Erythroblast (primary cell): Measurements from ENCODE around the gene DCD.

ENCODE experiments used
- DNase-seq, 2 experiments: peaks; one replicate each; lab custom pipeline; 2025; lab: John Stamatoyannopoulos, UW
- GATA1 ChIP-seq: IDR thresholded peaks from 2 replicates; pipeline ENCODE4 v1.6.1; 2011; ENCODE audit warnings: low read depth, mild to moderate bottlenecking, control low read depth, low read length, moderate library complexity
- POLR2A ChIP-seq: IDR thresholded peaks from 2 replicates; pipeline ENCODE4 v1.6.1; 2011; ENCODE audit warnings: mild to moderate bottlenecking, low read length

Gene DCD

GRCh38 chr12:54631988-54632728, 16.0 kb downstream of the DCD start:
- DNase-seq = no peak
- TF ChIP-seq POLR2A (no peak), GATA1 (no peak)

GRCh38 chr12:54631551-54631950, 16.6 kb downstream of the DCD start:
- no peak for DNase-seq
- TF ChIP-seq POLR2A = no peak
- TF ChIP-seq GATA1 = no peak

- DNase-seq = no peak
Measured at GRCh38 chr12:54629925-54630324, 18.2 kb downstream of the DCD start.

GRCh38 chr12:54628186-54628846, 19.8 kb downstream of the DCD start:
- DNase-seq = no peak
- TF ChIP-seq GATA1 (no peak), POLR2A (no peak)

More at GRCh38 chr12:54629925-54630324, 18.2 kb downstream of the DCD start:
- no peak for TF ChIP-seq GATA1
- TF ChIP-seq POLR2A = no peak

- TF ChIP-seq GATA1 (no peak), POLR2A (no peak)
- DNase-seq = no peak
Measured at GRCh38 chr12:54627304-54627703, 20.9 kb downstream of the DCD start.

GRCh38 chr12:54625598-54625997, 22.6 kb downstream of the DCD start:
- DNase-seq = no peak
- TF ChIP-seq POLR2A (no peak), GATA1 (no peak)

- DNase-seq = peak in 1 of 2 experiments; percentile 6
- TF ChIP-seq POLR2A = no peak
- TF ChIP-seq GATA1 = no peak
Measured at GRCh38 chr12:54624315-54625279, 23.6 kb downstream of the DCD start.

GRCh38 chr12:54622463-54623183, 25.5 kb downstream of the DCD start:
- no peak for DNase-seq
- TF ChIP-seq GATA1 (no peak), POLR2A (no peak)

GRCh38 chr12:54616933-54617680, 31.1 kb downstream of the DCD start:
- no peak for DNase-seq
- no peak for TF ChIP-seq POLR2A
- no peak for TF ChIP-seq GATA1

GRCh38 chr12:54612225-54612750, 35.9 kb downstream of the DCD start:
- TF ChIP-seq POLR2A = no peak
- TF ChIP-seq GATA1 = no peak
- no peak for DNase-seq

GRCh38 chr12:54611715-54612149, 36.4 kb downstream of the DCD start:
- DNase-seq = no peak

GRCh38 chr12:54608769-54609168, 39.4 kb downstream of the DCD start:
- TF ChIP-seq GATA1 = no peak
- TF ChIP-seq POLR2A = no peak
- no peak for DNase-seq

More at GRCh38 chr12:54611715-54612149, 36.4 kb downstream of the DCD start:
- TF ChIP-seq GATA1 = no peak
- TF ChIP-seq POLR2A = no peak

- TF ChIP-seq POLR2A (no peak), GATA1 (no peak)
- no peak for DNase-seq
Measured at GRCh38 chr12:54608156-54608555, 40.0 kb downstream of the DCD start.
